HEK293 (cell line): ENCODE data around the gene ADM.

Experiments used
- CTCF ChIA-PET: fragments of 350-600 bp; formaldehyde crosslinking; extraction: SDS; loops from one replicate; lab custom pipeline; 2021; ENCODE audit warnings: antibody characterized with exemption; lab: Yijun Ruan, JAX
- POLR2A ChIA-PET: fragments of 300-600 bp; formaldehyde crosslinking; extraction: SDS; loops from one replicate; lab custom pipeline; 2020; ENCODE audit warnings: antibody characterized with exemption, inconsistent platforms; lab: Yijun Ruan, JAX
- H3K27ac ChIP-seq: fragments of 200-500 bp; sonication (Bioruptor generic); 2 replicates; pipeline ENCODE4 v1.5.1; 2014; ENCODE audit warnings: low read depth, low read length, control low read depth, inconsistent platforms; ENCODE audit errors: extremely low read depth
- H3K36me3 ChIP-seq, 2 experiments: fragments of 200-500 bp in 1 of 2; sonication (Bioruptor generic) in 1 of 2; 1 replicate in 1 of 2; 2 replicates in 1 of 2; pipeline ENCODE4 v1.5.1; 2014 to 2017; ENCODE audit warnings: inconsistent platforms in 2 of 2, low read length in 2 of 2; ENCODE audit not compliant: control insufficient read depth in 2 of 2, insufficient read depth in 1 of 2
- H3K4me1 ChIP-seq: fragments of 200-500 bp; sonication (Bioruptor generic); 2 replicates; pipeline ENCODE4 v1.5.1; 2014; ENCODE audit warnings: mild to moderate bottlenecking, low read length, inconsistent platforms; ENCODE audit not compliant: control insufficient read depth, insufficient read depth
- H3K4me3 ChIP-seq: 2 replicates; pipeline ENCODE4 v1.5.1; 2011; ENCODE audit warnings: low read depth, mild to moderate bottlenecking, control low read depth, low read length, moderate library complexity
- H3K9me3 ChIP-seq: fragments of 200-500 bp; sonication (Bioruptor generic); 2 replicates; pipeline ENCODE4 v1.5.1; 2014; ENCODE audit warnings: low read depth, low read length, inconsistent platforms; ENCODE audit not compliant: control insufficient read depth, insufficient read depth
- KLF16 ChIP-seq: fragments of 450-650 bp; formaldehyde crosslinking; IDR thresholded peaks from 2 replicates; pipeline ENCODE4 v1.5.1; 2017; ENCODE audit warnings: missing biosample characterization, missing genetic modification characterization
- PRDM10 ChIP-seq: fragments of 450-650 bp; formaldehyde crosslinking; IDR thresholded peaks from 2 replicates; pipeline ENCODE4 v1.5.1; 2016; ENCODE audit warnings: missing biosample characterization, missing genetic modification characterization
- SALL2 ChIP-seq: fragments of 450-650 bp; formaldehyde crosslinking; IDR thresholded peaks from 2 replicates; pipeline ENCODE4 v1.5.0; 2017; ENCODE audit warnings: missing biosample characterization, mild to moderate bottlenecking, missing genetic modification characterization, borderline replicate concordance
- WT1 ChIP-seq: fragments of 450-650 bp; formaldehyde crosslinking; IDR thresholded peaks from 2 replicates; pipeline ENCODE4 v1.5.1; 2016; ENCODE audit warnings: missing biosample characterization, missing genetic modification characterization
- ZBTB11 ChIP-seq: fragments of 450-650 bp; formaldehyde crosslinking; conservative IDR thresholded peaks from 2 replicates; pipeline ENCODE4 v1.5.1; 2016; ENCODE audit warnings: low read depth, missing biosample characterization, missing genetic modification characterization
- ZNF146 ChIP-seq: fragments of 450-650 bp; formaldehyde crosslinking; IDR thresholded peaks from 2 replicates; pipeline ENCODE4 v1.5.1; 2016; ENCODE audit warnings: missing biosample characterization, missing genetic modification characterization
- ZNF223 ChIP-seq: fragments of 450-650 bp; formaldehyde crosslinking; IDR thresholded peaks from 2 replicates; pipeline ENCODE4 v1.5.1; 2016; ENCODE audit warnings: missing biosample characterization, missing genetic modification characterization
- ZNF239 ChIP-seq: fragments of 450-650 bp; formaldehyde crosslinking; IDR thresholded peaks from 2 replicates; pipeline ENCODE4 v1.5.1; 2016; ENCODE audit warnings: missing biosample characterization, missing genetic modification characterization
- ZNF26 ChIP-seq: fragments of 450-650 bp; formaldehyde crosslinking; IDR thresholded peaks from 2 replicates; pipeline ENCODE4 v1.5.1; 2016; ENCODE audit warnings: missing biosample characterization, missing genetic modification characterization
- ZNF423 ChIP-seq: fragments of 450-650 bp; formaldehyde crosslinking; IDR thresholded peaks from 2 replicates; pipeline ENCODE4 v1.5.1; 2016; ENCODE audit warnings: missing biosample characterization, missing genetic modification characterization
- ZNF585B ChIP-seq: fragments of 450-650 bp; formaldehyde crosslinking; IDR thresholded peaks from 2 replicates; pipeline ENCODE4 v1.5.1; 2016; ENCODE audit warnings: missing biosample characterization, missing genetic modification characterization
- ZNF610 ChIP-seq: fragments of 450-650 bp; formaldehyde crosslinking; IDR thresholded peaks from 2 replicates; pipeline ENCODE4 v1.5.1; 2016; ENCODE audit warnings: missing biosample characterization, missing genetic modification characterization, borderline replicate concordance
- ZNF629 ChIP-seq: fragments of 450-650 bp; formaldehyde crosslinking; IDR thresholded peaks from 2 replicates; pipeline ENCODE4 v1.5.1; 2017; ENCODE audit warnings: missing biosample characterization, missing genetic modification characterization
- ZNF639 ChIP-seq: fragments of 450-650 bp; formaldehyde crosslinking; IDR thresholded peaks from 2 replicates; pipeline ENCODE4 v1.5.1; 2016; ENCODE audit warnings: missing biosample characterization, missing genetic modification characterization
- ZNF843 ChIP-seq: fragments of 450-650 bp; formaldehyde crosslinking; IDR thresholded peaks from 2 replicates; pipeline ENCODE4 v1.5.1; 2016; ENCODE audit warnings: missing biosample characterization, missing genetic modification characterization
- TF ChIP-seq, protein P1 (sequence below): fragments of 450-650 bp; formaldehyde crosslinking; IDR thresholded peaks from 2 replicates; pipeline ENCODE4 v1.5.1; 2016; ENCODE audit warnings: missing biosample characterization, missing genetic modification characterization
- TF ChIP-seq, protein P2 (sequence below): fragments of 450-650 bp; formaldehyde crosslinking; IDR thresholded peaks from 2 replicates; pipeline ENCODE4 v1.5.0; 2017; ENCODE audit warnings: missing biosample characterization, missing genetic modification characterization, borderline replicate concordance
- TF ChIP-seq, protein P3 (sequence below): fragments of 450-650 bp; formaldehyde crosslinking; IDR thresholded peaks from 2 replicates; pipeline ENCODE4; 2016; ENCODE audit warnings: missing biosample characterization, missing genetic modification characterization

The ADM gene

DNA sequence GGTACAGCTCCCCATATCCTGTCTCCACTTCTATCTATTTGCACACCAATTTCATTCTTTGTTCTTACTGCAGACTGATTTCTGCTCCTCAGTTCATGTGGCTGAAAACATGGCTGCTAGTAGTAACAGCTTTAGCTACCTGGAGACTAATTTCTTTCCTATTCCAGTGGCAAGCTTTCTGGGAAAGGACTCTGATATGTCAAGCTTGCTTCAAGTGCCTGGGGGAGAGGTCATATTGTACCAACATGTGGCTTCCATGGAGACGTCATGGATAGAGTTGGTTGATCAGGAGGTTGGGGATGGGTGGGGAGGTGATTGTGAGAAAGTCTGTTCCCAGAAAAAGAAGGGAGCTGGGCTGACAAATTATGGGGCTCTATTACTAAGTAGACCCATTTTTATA is 44.9 kb downstream of the ADM start:
- POLR2A ChIA-PET, result interaction anchor here (2.1 kb wide), 1 partner anchor 45 kb away, joined by 8 read pairs; the partner anchor contains the start of gene ADM
- TF ChIP-seq SALL2 (tag by site-specific recombination), result no peak
- TF ChIP-seq KLF16 (tag by site-specific recombination), result no peak
- TF ChIP-seq, protein P1, sequence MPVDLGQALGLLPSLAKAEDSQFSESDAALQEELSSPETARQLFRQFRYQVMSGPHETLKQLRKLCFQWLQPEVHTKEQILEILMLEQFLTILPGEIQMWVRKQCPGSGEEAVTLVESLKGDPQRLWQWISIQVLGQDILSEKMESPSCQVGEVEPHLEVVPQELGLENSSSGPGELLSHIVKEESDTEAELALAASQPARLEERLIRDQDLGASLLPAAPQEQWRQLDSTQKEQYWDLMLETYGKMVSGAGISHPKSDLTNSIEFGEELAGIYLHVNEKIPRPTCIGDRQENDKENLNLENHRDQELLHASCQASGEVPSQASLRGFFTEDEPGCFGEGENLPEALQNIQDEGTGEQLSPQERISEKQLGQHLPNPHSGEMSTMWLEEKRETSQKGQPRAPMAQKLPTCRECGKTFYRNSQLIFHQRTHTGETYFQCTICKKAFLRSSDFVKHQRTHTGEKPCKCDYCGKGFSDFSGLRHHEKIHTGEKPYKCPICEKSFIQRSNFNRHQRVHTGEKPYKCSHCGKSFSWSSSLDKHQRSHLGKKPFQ, result no peak
- no peak for TF ChIP-seq ZNF223 (tag by site-specific recombination)
- TF ChIP-seq ZNF423, result no peak
- no peak for TF ChIP-seq ZNF585B (tag by site-specific recombination)
- TF ChIP-seq ZNF26 (tag by site-specific recombination), result no peak
- TF ChIP-seq, protein P2, sequence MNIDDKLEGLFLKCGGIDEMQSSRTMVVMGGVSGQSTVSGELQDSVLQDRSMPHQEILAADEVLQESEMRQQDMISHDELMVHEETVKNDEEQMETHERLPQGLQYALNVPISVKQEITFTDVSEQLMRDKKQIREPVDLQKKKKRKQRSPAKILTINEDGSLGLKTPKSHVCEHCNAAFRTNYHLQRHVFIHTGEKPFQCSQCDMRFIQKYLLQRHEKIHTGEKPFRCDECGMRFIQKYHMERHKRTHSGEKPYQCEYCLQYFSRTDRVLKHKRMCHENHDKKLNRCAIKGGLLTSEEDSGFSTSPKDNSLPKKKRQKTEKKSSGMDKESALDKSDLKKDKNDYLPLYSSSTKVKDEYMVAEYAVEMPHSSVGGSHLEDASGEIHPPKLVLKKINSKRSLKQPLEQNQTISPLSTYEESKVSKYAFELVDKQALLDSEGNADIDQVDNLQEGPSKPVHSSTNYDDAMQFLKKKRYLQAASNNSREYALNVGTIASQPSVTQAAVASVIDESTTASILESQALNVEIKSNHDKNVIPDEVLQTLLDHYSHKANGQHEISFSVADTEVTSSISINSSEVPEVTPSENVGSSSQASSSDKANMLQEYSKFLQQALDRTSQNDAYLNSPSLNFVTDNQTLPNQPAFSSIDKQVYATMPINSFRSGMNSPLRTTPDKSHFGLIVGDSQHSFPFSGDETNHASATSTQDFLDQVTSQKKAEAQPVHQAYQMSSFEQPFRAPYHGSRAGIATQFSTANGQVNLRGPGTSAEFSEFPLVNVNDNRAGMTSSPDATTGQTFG (tag by site-specific recombination), result no peak
- TF ChIP-seq ZNF146, result no peak
- TF ChIP-seq ZNF239, result no peak
- TF ChIP-seq ZBTB11 (tag by site-specific recombination), result no peak
- no peak for TF ChIP-seq ZNF610 (tag by site-specific recombination)
- TF ChIP-seq, protein P3, sequence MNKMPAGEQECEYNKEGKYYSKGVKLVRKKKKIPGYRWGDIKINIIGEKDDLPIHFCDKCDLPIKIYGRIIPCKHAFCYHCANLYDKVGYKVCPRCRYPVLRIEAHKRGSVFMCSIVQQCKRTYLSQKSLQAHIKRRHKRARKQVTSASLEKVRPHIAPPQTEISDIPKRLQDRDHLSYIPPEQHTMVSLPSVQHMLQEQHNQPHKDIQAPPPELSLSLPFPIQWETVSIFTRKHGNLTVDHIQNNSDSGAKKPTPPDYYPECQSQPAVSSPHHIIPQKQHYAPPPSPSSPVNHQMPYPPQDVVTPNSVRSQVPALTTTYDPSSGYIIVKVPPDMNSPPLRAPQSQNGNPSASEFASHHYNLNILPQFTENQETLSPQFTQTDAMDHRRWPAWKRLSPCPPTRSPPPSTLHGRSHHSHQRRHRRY, result no peak
- TF ChIP-seq PRDM10 (tag by site-specific recombination), result no peak
- no peak for TF ChIP-seq ZNF843 (tag by site-specific recombination)
- TF ChIP-seq WT1 (tag by site-specific recombination), result no peak
- no peak for TF ChIP-seq ZNF629
- no peak for TF ChIP-seq ZNF639 (tag by site-specific recombination)
- Histone ChIP-seq H3K9me3 (no peaks in the 10 kb centered on the region), H3K36me3 (no peaks in the 10 kb centered on the region), H3K27ac (no peak overlapping the region), H3K4me3 (no peak overlapping the region), H3K4me1 (no peaks in the 10 kb centered on the region)
- CTCF ChIA-PET, result interaction anchor here (0.6 to 1.6 kb wide), 6 partner anchors 14 to 621 kb away, joined by 3 to 4 read pairs (median 3); no protein-coding TSS in a partner anchor
